Measurements from ENCODE around the gene TOMM40. TPM values are rescaled to one million over a fixed set of nuclear protein-coding genes. Genes with fewer than 3 reads are reported as not detected.
"Not testable (repeated sequence)": the region's sequence is repeated elsewhere in the genome, so short reads cannot be mapped to it uniquely, and the experiment has no call there.

TOMM40 gene
- total and polyA plus RNA-seq, 10 donors: 19.3 to 49.0 (median 32.0) TPM

DNA sequence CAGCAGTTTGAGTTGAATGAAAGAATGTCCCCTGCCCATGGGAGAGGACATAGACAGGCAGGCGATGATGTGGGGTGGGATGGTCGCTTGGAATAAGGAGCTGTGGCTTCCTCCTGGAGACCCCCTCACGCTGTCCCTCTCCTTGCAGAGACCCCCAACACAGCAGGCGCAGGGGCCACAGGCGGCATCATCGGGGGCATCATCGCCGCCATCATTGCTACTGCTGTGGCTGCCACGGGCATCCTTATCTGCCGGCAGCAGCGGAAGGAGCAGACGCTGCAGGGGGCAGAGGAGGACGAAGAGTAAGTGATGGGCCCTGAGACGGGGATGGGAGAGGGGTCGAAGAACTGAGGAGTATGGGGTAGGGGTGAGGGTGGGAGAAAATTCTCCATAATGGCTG, 9.0 kb upstream of the TOMM40 start:
- H3K4me1 ChIP-seq: peaks cover 0 to 19% (median 6%) of the 10 kb centered on the region in 6 donors
- no peaks in the 10 kb centered on the region for H3K27me3 ChIP-seq (replicated peaks in 1 of 7)
- H3K36me3 ChIP-seq: peaks cover 0 to 79% (median 12%) of the 10 kb centered on the region in 6 donors
- H3K4me3 ChIP-seq: no peak overlapping the region
- DNase-seq: no peak
- peak in 1 of 3 donors; percentile 50 for TF ChIP-seq POLR2AphosphoS5 (IDR thresholded peaks at IDR 0.05)
- no peak for TF ChIP-seq POLR2A (IDR thresholded peaks at IDR 0.05)
- intact Hi-C loops (cut with DNase I; ENCODE audit: low total_unique reads): no loop called here
- H3K27ac ChIP-seq: no peak overlapping the region
- WGBS, 5 donors: 88 to 96% (median 92%) methylated on average over 14 to 15 of the region's 15 CpGs
- H3K9me3 ChIP-seq: no peaks in the 10 kb centered on the region

DNA sequence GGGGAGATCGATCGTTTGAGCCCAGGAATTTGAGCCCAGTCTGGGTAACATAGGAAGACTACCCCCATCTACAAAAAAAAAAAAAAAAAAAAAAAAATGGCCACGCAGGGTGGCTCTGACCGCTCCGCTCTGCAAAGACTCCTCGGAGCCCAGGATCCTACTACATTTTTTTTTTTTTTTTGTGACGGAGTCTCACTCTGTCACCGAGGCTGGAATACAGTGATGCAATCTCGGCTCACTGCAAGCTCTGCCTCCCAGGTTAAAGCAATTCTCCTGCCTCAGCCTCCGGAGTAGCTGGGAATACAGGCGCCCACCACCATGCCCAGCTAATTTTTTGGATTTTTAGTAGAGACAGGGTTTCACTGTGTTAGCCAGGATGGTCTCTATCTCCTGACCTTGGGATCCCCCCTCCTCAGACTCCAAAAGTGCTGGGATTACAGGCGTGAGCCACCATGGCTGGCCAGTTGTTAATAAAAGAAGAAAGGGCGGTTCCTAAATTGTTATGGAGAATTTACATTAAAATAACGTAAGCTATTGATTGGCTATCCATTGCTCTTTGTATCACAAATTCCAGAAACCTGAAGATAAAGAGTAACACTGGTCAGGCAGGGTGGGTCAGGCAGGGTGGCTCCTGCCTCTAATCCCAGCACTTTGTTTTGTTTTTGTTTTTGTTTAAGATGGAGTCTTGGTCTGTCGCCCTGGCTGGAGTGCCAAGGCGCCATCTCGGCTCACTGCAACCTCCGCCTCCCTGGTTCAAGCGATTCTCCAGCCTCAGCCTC, 8.2 kb upstream of the TOMM40 start:
- peaks cover 0 to 79% (median 19%) of the 10 kb centered on the region in 6 donors for H3K36me3 ChIP-seq
- intact Hi-C loops (cut with DNase I; ENCODE audit: low total_unique reads); H3K4me3 ChIP-seq; H3K27ac ChIP-seq; DNase-seq; H3K9me3 ChIP-seq; H3K27me3 ChIP-seq (replicated peaks in 1 of 7): not testable (repeated sequence)
- 89 to 94% (median 92%) methylated on average over 19 of the region's 19 CpGs for WGBS, 5 donors
- peaks cover 0 to 14% (median 4%) of the 10 kb centered on the region in 6 donors for H3K4me1 ChIP-seq

GRCh38 chr19:44883922-44884321, 7.1 kb upstream of the TOMM40 start:
- no peaks in the 10 kb centered on the region for H3K27me3 ChIP-seq (replicated peaks in 1 of 7)
- no peaks in the 10 kb centered on the region for H3K9me3 ChIP-seq
- peaks cover 0 to 79% (median 21%) of the 10 kb centered on the region in 6 donors for H3K36me3 ChIP-seq
- no peak for TF ChIP-seq POLR2A (IDR thresholded peaks at IDR 0.05)
- TF ChIP-seq, protein P1, sequence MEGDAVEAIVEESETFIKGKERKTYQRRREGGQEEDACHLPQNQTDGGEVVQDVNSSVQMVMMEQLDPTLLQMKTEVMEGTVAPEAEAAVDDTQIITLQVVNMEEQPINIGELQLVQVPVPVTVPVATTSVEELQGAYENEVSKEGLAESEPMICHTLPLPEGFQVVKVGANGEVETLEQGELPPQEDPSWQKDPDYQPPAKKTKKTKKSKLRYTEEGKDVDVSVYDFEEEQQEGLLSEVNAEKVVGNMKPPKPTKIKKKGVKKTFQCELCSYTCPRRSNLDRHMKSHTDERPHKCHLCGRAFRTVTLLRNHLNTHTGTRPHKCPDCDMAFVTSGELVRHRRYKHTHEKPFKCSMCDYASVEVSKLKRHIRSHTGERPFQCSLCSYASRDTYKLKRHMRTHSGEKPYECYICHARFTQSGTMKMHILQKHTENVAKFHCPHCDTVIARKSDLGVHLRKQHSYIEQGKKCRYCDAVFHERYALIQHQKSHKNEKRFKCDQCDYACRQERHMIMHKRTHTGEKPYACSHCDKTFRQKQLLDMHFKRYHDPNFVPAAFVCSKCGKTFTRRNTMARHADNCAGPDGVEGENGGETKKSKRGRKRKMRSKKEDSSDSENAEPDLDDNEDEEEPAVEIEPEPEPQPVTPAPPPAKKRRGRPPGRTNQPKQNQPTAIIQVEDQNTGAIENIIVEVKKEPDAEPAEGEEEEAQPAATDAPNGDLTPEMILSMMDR (IDR thresholded peaks at IDR 0.05 in 8 of 11, conservative IDR thresholded peaks at IDR 0.05 in 3 of 11): no peak
- TF ChIP-seq POLR2AphosphoS5 (IDR thresholded peaks at IDR 0.05): no peak
- H3K4me3 ChIP-seq: no peak overlapping the region
- intact Hi-C loops (cut with DNase I; ENCODE audit: low total_unique reads): no loop called here
- 85 to 97% (median 94%) methylated on average over 5 of the region's 5 CpGs for WGBS, 5 donors
- H3K27ac ChIP-seq: no peak overlapping the region
- H3K4me1 ChIP-seq: peaks cover 0 to 12% (median 4%) of the 10 kb centered on the region in 6 donors
- no peak for DNase-seq

- Histone ChIP-seq H3K9me3 (no peaks in the 10 kb centered on the region), H3K36me3 (peaks cover 0 to 77% (median 21%) of the 10 kb centered on the region in 6 donors), H3K4me1 (peaks cover 1 to 10% (median 5%) of the 10 kb centered on the region in 6 donors), H3K27ac (no peak overlapping the region), H3K27me3 (replicated peaks in 1 of 7) (no peaks in the 10 kb centered on the region), H3K4me3 (no peak overlapping the region)
- intact Hi-C loops (cut with DNase I; ENCODE audit: low total_unique reads): no loop called here
- WGBS, 5 donors: 86 to 93% (median 92%) methylated on average over 4 of the region's 4 CpGs
- no peak for DNase-seq
- no peak for TF ChIP-seq POLR2AphosphoS5 (IDR thresholded peaks at IDR 0.05)
- TF ChIP-seq POLR2A (IDR thresholded peaks at IDR 0.05): no peak
- TF ChIP-seq, protein P1 (IDR thresholded peaks at IDR 0.05 in 8 of 11, conservative IDR thresholded peaks at IDR 0.05 in 3 of 11): no peak
Measured at GRCh38 chr19:44884566-44884965, 6.5 kb upstream of the TOMM40 start.

GRCh38 chr19:44886141-44886540, 4.9 kb upstream of the TOMM40 start:
- Histone ChIP-seq H3K27me3 (replicated peaks in 1 of 7) (no peaks in the 10 kb centered on the region), H3K4me1 (peaks cover 7 to 13% (median 10%) of the 10 kb centered on the region in 6 donors), H3K4me3 (no peak overlapping the region), H3K27ac (no peak overlapping the region), H3K36me3 (peaks cover 0 to 68% (median 21%) of the 10 kb centered on the region in 6 donors), H3K9me3 (no peaks in the 10 kb centered on the region)
- 84 to 96% (median 89%) methylated on average over 6 of the region's 6 CpGs for WGBS, 5 donors
- TF ChIP-seq POLR2AphosphoS5 (IDR thresholded peaks at IDR 0.05) (no peak), POLR2A (IDR thresholded peaks at IDR 0.05) (no peak)
- TF ChIP-seq, protein P1 (IDR thresholded peaks at IDR 0.05 in 8 of 11, conservative IDR thresholded peaks at IDR 0.05 in 3 of 11): no peak
- intact Hi-C loops (cut with DNase I; ENCODE audit: low total_unique reads): no loop called here
- DNase-seq: no peak

All from spleen (tissue), 11 donors.